Measurements from ENCODE around the gene EYA2.
"Not testable (repeated sequence)": the region's sequence is repeated elsewhere in the genome, so short reads cannot be mapped to it uniquely, and the experiment has no call there.

Gene EYA2

GRCh38 chr20:46894579-46894958 lies at the start of gene EYA2:
TSS of gene EYA2 (plus strand) at chr20:46894843. CDS start at chr20:46990011, 95,168 bp downstream.
- DNase-seq (ENCODE audit: insufficient read length, low spot score) (no peak), FAIRE-seq (no peak)
- TF ChIP-seq POLR2A (IDR thresholded peaks at IDR 0.05; ENCODE audit: low read depth, low read length) = no peak

- no peak for TF ChIP-seq POLR2A (IDR thresholded peaks at IDR 0.05; ENCODE audit: low read depth, low read length)
- DNase-seq (ENCODE audit: insufficient read length, low spot score) (no peak), FAIRE-seq (no peak)
These were observed 49.7 kb upstream of the EYA2 start for GRCh38 chr20:46844965-46845364.

- DNase-seq (ENCODE audit: insufficient read length, low spot score) (no peak), FAIRE-seq (no peak)
- TF ChIP-seq POLR2A (IDR thresholded peaks at IDR 0.05; ENCODE audit: low read depth, low read length) = no peak
These were observed 45.4 kb upstream of the EYA2 start for GRCh38 chr20:46849269-46849668.

DNA sequence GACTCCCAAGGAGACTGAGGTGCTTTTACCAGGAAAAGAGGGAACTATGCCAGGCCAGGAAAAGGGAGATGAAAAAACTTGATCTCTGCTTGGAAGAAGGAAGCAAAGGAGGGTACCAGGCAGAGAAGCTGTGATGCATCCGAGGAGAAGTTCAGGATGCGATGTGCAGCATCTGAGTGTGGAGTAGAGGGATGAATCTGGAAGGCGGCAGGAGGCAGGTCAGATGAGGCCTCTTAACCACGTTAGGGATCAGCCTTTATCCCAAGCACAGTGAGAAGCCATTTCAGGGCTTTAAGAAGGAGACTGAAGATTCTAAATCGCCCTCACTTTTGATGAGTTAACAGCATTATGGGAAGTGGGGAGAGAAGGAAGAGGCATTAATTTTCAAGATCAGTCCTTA lies 44.9 kb upstream of the EYA2 start:
- no peak for TF ChIP-seq POLR2A (IDR thresholded peaks at IDR 0.05; ENCODE audit: low read depth, low read length)
- DNase-seq (ENCODE audit: insufficient read length, low spot score) (no peak), FAIRE-seq (no peak)

DNA sequence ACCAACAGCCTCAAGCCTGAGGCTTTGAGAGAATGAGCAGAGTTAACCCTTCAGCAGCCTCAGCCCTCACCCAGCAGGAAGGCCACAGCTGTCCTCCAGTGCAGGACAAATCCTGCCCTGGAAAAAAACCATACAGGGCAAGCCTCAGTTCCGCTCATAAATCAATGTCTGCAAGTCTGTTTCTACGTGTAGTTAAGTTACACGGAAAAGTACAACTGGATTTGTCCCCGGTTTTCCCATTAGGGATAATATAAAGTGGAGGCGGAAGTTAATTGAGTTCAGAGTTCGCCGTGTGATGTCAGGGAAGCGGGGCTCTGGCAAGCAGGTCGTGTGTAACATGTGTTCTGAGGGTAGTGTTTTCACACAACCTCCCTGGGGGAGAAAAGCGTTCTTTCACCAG lies 44.2 kb upstream of the EYA2 start:
- no peak for TF ChIP-seq POLR2A (IDR thresholded peaks at IDR 0.05; ENCODE audit: low read depth, low read length)
- no peak for FAIRE-seq
- no peak for DNase-seq (ENCODE audit: insufficient read length, low spot score)

DNA sequence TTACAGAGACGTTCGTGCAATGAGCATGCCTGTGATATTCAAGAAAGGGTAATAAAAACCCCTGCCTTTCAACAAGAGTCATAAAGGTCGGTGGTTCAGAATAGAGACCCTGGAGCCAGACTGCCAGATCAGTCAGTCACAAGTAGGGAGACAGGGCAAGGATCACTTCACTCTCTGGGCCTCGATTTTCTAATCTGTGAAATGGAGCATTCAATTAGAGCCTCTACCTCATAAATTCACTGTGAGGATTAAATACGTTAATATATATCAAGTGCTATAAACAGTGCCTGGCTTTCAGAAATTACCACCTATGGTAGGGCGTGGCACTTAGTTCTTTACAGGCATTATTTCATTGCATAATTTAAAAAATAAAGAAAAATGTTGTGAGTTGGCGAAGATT lies 43.7 kb upstream of the EYA2 start:
- no peak for FAIRE-seq
- DNase-seq (ENCODE audit: insufficient read length, low spot score) = no peak
- no peak for TF ChIP-seq POLR2A (IDR thresholded peaks at IDR 0.05; ENCODE audit: low read depth, low read length)

DNA sequence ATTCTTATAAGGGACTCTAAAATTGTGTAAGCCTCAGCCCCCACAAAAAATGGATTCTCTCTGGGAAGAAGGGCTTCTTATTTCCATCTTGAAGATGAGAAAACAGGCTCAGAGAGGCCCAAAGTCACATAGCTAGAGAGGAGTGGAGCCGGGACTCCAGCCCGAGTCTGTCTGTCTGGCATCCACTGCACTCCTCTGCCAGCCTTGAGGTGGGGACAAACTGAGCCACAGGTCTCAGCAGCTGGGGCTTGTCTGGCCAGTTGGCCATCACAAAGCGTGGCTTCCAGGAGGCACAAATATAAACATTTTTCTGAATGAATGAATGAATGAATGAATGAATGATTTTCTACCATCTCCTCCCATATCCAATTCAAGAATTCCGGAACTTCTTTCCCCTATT lies 42.9 kb upstream of the EYA2 start:
- DNase-seq (ENCODE audit: insufficient read length, low spot score) = no peak
- FAIRE-seq = no peak
- TF ChIP-seq POLR2A (IDR thresholded peaks at IDR 0.05; ENCODE audit: low read depth, low read length) = no peak

- FAIRE-seq = no peak
- no peak for DNase-seq (ENCODE audit: insufficient read length, low spot score)
- no peak for TF ChIP-seq POLR2A (IDR thresholded peaks at IDR 0.05; ENCODE audit: low read depth, low read length)
These were observed 42.3 kb upstream of the EYA2 start for GRCh38 chr20:46852313-46852712.

DNA sequence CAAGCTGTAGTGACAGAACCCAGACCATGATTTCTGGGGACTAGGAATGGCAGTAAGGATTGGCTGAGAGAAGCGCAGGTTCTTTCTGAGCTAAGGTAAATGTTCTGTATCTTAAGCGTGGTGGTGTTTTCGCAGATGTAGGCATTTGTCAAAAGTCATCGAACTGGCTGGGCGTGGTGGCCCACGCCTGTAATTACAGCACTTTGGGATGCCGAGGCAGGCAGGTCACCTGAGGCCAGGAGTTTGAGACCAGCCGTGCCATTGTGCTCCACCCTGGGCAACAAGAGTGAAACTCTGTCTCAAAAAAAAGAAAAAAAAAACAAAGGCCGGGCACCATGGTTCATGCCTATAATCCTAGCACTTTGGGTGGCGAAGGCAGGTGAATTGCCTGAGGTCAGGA lies 40.7 kb upstream of the EYA2 start:
- FAIRE-seq (no peak), DNase-seq (ENCODE audit: insufficient read length, low spot score) (no peak)
- TF ChIP-seq POLR2A (IDR thresholded peaks at IDR 0.05; ENCODE audit: low read depth, low read length) = no peak

DNA sequence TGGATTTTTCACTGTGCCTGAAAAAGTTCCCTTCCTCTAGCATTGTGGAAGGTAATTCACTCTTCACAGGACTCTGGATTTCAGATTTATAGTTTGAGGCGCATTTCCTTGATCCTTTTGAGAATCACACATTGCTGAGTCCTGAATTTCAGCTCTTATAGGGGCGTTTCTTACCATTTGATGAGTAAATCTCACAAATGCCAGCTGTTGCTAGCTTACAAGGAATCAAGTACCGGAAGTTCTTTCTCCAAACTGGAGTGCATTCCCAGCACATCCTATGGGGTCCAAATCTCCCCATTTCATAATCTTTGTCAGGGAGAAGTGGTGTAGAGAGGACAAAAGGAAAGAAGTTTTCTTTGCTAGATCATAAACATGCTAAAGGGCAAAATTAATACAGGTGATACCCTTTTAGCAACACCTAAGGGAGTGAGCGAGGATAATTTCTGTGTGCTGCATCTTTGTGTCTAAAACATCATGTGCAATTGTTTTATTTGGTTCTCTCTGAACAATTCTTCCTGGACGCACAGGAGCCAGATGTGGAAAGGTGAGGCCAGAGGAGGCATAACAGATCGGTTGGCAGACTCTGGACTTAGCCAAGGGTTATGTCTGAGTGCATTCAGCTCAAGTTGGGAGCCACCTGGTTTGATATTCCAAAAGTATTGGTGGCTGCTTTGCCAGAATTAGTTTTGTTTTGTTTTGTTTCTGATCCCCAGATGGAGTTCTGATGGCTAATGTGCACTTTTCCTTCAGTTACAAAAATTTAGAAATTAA lies 37.4 kb upstream of the EYA2 start:
- DNase-seq (ENCODE audit: insufficient read length, low spot score) (no peak), FAIRE-seq (no peak)
- TF ChIP-seq POLR2A (IDR thresholded peaks at IDR 0.05; ENCODE audit: low read depth, low read length) = no peak

DNA sequence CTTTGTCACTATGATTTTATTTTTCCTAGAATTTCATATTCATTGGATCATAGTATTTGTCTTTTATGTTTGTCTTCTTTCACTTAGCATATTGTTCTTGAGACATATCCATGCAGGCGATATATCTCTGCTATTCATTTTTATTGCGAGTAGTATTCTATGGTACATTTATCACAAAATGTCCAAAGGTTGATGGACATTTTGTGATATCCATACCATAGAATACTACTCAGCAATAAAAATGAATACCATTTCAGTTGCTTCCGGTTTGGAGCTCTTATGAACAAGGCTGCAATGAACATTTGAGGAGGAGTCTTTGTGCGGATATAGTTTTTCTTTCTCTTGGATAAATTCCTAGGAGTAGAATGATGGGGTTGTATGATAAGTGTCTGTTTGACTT lies 28.8 kb upstream of the EYA2 start:
- TF ChIP-seq POLR2A (IDR thresholded peaks at IDR 0.05; ENCODE audit: low read depth, low read length) = no peak
- DNase-seq (ENCODE audit: insufficient read length, low spot score) (no peak), FAIRE-seq (no peak)

DNA sequence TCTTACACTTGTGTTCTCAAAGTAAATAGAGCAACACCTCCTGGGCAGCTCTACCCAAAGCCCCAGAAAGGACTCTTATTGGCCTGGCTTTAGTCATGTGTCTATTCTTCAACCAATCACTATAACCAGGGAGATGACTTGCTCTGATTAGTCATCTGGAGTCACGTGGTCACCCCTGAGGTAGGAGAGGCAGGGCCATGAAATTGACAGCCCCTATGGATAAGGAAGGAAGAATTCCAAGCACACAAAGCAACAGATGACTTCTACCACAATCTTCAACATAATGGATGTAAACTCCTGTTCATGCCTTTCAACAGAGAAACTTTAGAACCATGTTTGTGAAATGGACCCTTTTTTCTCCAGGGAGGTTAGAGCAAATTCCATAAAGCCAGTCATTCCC lies 24.6 kb upstream of the EYA2 start:
- FAIRE-seq (no peak), DNase-seq (ENCODE audit: insufficient read length, low spot score) (no peak)
- TF ChIP-seq POLR2A (IDR thresholded peaks at IDR 0.05; ENCODE audit: low read depth, low read length) = no peak

DNA sequence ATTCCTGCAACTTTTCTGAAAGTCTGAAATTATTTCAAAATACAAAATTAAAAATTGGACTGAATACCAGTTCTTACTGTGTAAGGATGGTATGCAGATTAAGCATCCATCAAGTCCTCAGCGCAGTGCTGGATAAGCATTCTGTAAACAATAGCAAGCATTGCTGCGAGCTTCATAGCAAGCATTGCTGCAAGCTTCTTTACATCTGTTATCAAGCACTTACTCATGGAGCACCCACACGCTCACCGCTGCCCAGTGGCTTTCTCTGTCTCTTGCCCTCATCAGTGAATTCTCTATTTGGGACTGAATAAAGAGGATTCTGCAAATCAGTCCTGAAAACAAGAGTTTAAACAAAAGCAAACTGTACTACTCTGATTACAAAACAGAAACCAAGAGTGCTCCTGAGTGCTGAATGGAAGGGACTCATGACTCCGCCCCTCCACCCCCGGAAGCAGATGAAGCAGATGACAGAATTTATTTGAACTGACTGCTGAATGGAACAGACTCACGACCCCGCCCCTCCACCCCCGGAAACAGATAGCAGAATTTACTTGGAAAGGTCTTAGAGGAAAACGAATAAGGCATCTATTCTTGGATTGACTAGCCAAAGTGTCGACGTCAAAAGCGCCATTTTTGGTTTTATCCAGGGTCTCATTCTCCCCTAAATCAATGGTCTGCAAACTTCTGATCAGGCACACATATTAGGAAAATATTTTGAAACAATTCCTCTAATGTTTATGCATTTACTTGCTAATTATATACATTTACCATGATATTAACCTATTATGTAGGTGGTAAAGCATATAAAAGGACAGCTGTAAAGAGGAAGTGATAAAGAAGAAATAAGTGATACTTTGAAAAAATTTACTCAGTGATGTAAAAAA lies 22.1 kb upstream of the EYA2 start:
- no peak for DNase-seq (ENCODE audit: insufficient read length, low spot score)
- no peak for TF ChIP-seq POLR2A (IDR thresholded peaks at IDR 0.05; ENCODE audit: low read depth, low read length)
- no peak for FAIRE-seq

- FAIRE-seq = no peak
- DNase-seq (ENCODE audit: insufficient read length, low spot score) = no peak
- no peak for TF ChIP-seq POLR2A (IDR thresholded peaks at IDR 0.05; ENCODE audit: low read depth, low read length)
These were observed 19.6 kb upstream of the EYA2 start for GRCh38 chr20:46875059-46875458.

- DNase-seq (ENCODE audit: insufficient read length, low spot score) = no peak
- TF ChIP-seq POLR2A (IDR thresholded peaks at IDR 0.05; ENCODE audit: low read depth, low read length) = no peak
- FAIRE-seq = no peak
These were observed 15.3 kb upstream of the EYA2 start for GRCh38 chr20:46879386-46879785.

GRCh38 chr20:46879963-46880362 lies 14.7 kb upstream of the EYA2 start:
- not testable (repeated sequence) for DNase-seq (ENCODE audit: insufficient read length, low spot score); FAIRE-seq
